ENCODE measurements around the gene PAX2.

The PAX2 gene

GRCh38 chr10:100869399-100869798 lies 124.0 kb downstream of the PAX2 start:
- no peak overlapping the region for H3K4me3 ChIP-seq (ENCODE audit: low read depth, low read length)
- no peak for DNase-seq (ENCODE audit: low read depth)
- TF ChIP-seq CTCF (IDR thresholded peaks at IDR 0.05; ENCODE audit: control insufficient read depth, extremely low read depth, insufficient read depth), result no peak

GRCh38 chr10:100872034-100872791 lies 126.8 kb downstream of the PAX2 start:
- TF ChIP-seq CTCF (IDR thresholded peaks at IDR 0.05; ENCODE audit: control insufficient read depth, extremely low read depth, insufficient read depth), result peak; percentile 55
- H3K4me3 ChIP-seq (ENCODE audit: low read depth, low read length), result no peak overlapping the region
- DNase-seq (ENCODE audit: low read depth), result no peak

DNA sequence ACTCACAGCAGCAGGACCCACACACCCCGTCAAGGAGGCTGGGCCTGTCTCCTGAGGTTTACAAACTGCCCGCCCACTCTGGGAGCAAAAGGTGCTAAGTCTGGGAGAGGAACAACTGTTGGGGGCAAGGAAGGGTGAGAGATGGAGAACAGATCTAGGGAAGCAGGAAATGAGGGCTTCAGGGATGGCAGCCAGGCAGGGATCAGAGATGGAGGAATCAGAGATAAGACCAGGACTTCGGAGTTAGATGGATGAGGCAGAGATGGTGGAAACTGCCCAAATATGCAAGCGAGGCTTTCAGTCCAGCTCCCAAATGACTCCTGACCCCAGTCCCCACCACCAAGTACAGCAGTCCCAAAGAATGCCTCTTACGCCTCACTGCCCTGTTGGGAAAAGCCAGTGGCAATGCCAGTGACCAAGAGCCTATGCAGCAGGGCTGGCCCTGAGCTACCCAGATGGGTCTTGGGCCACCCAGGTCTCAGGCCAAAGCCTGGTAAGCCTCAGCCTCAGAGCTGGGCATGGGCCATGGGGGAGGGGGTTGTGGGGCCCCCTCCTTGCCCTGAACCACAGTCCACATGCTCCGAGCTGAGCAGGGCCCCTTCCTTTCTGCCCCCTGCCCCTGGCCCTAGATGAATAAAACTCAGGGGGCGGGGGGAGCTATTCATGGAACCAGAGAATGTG lies 127.9 kb downstream of the PAX2 start:
- no peak for DNase-seq (ENCODE audit: low read depth)
- H3K4me3 ChIP-seq (ENCODE audit: low read depth, low read length), result no peak overlapping the region
- TF ChIP-seq CTCF (IDR thresholded peaks at IDR 0.05; ENCODE audit: control insufficient read depth, extremely low read depth, insufficient read depth), result no peak

DNA sequence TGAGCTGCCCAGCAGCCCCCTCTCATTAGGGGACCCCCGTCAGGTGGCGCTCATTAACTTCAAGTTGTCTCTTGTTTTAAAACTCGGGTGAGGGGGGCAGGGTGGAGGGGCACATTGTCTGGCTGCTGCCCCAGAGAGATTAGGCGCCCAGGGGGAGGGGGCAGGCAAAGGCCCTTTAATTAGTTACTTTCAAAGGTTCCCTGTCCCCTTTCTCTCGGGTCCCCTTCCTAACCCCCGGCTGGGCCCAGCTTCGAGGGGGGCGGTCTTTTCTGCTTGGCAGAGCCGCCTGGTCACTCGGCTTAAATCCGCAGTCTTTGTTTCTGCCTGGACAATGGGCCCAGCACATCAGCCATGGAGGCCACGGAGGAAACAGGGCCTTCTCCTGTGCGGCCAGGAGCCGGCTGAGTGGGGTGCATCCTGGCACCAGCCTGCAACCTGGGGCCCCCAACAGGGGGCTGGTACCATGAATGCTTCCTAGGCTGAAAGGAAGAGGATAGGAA lies 128.5 kb downstream of the PAX2 start:
- DNase-seq (ENCODE audit: low read depth), result no peak
- no peak for TF ChIP-seq CTCF (IDR thresholded peaks at IDR 0.05; ENCODE audit: control insufficient read depth, extremely low read depth, insufficient read depth)
- no peak overlapping the region for H3K4me3 ChIP-seq (ENCODE audit: low read depth, low read length)

DNA sequence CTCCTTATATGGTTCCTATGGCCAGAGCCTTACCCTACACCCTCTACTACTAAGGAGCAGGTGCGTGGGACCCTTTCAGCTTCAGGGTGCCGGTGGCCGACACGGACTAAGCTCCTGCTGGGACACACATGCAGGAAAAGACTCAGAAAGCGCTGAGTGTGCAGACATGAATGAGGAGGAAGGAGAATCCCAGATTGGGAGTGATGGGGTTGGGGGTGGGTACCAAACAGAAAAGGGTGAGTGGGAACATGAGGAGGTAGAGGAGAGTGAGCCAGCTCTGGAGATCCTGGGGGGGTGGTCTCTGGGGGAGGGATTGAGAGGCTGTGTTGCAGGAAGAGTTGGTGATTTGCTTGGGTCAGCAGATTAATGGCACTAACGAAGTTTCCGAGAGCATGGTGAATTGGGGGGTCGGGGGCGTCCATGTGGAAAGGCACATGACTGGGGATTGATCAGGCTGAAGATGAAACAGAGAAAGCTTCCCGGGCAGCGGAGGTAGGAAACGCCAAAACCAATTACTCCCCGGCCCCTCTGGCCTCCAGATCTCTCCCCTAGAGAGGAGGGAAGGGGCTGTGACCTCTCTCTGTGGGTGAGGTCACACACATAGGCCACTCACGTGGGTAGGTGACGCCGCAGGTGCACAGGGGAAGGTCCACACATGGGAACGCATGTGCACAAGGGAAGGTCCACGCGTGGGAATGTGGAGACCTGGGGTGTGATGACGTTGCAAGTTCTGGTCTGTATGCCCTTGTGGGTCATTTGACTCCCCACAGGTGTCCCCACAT lies 129.5 kb downstream of the PAX2 start:
- H3K4me3 ChIP-seq (ENCODE audit: low read depth, low read length), result no peak overlapping the region
- no peak for DNase-seq (ENCODE audit: low read depth)
- no peak for TF ChIP-seq CTCF (IDR thresholded peaks at IDR 0.05; ENCODE audit: control insufficient read depth, extremely low read depth, insufficient read depth)

GRCh38 chr10:100875484-100876166 lies 130.2 kb downstream of the PAX2 start:
- no peak for DNase-seq (ENCODE audit: low read depth)
- no peak for TF ChIP-seq CTCF (IDR thresholded peaks at IDR 0.05; ENCODE audit: control insufficient read depth, extremely low read depth, insufficient read depth)
- H3K4me3 ChIP-seq (ENCODE audit: low read depth, low read length), result no peak overlapping the region
